ENCODE results near the gene CACNA1E.

CACNA1E gene

GRCh38 chr1:181587870-181588438 is 104.6 kb downstream of the CACNA1E start:
- Mint-ChIP-seq H3K27me3 (peaks cover 0 to 8% of the 10 kb centered on the region in 2 donors), H3K36me3 (ENCODE audit: insufficient read depth) (no peaks in the 10 kb centered on the region), H3K9me3 (no peaks in the 10 kb centered on the region), H3K4me3 (no peak overlapping the region), H3K27ac (no peak overlapping the region), H3K4me1 (ENCODE audit: low read depth in 2 of 2) (no peaks in the 10 kb centered on the region)
- ATAC-seq (replicated peaks) (no peak), DNase-seq (no peak)

DNA sequence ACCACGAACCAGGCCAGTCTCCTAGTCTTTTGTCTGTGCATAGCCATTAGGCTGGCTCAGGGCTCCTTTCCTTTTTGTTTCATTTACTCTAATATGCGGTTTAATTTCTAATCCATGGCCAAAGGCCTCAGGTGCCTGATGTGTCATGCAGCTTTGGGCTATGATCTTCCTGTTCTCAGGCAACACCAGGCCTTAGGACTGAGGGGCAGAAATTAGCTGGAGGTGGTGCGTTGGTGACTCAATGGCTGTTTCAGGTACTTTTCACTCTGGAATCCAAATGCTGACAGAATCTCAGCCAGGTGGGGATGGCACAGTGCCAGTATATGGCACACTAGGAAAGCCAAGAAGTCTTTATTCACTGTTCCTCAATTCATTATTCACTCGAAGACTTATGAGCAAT is 105.3 kb downstream of the CACNA1E start:
- ATAC-seq (replicated peaks) (no peak), DNase-seq (no peak)
- Mint-ChIP-seq H3K9me3 (no peaks in the 10 kb centered on the region), H3K4me3 (no peak overlapping the region), H3K27me3 (peaks cover 0 to 8% of the 10 kb centered on the region in 2 donors), H3K27ac (no peak overlapping the region), H3K4me1 (ENCODE audit: low read depth in 2 of 2) (no peaks in the 10 kb centered on the region), H3K36me3 (ENCODE audit: insufficient read depth) (no peaks in the 10 kb centered on the region)

DNA sequence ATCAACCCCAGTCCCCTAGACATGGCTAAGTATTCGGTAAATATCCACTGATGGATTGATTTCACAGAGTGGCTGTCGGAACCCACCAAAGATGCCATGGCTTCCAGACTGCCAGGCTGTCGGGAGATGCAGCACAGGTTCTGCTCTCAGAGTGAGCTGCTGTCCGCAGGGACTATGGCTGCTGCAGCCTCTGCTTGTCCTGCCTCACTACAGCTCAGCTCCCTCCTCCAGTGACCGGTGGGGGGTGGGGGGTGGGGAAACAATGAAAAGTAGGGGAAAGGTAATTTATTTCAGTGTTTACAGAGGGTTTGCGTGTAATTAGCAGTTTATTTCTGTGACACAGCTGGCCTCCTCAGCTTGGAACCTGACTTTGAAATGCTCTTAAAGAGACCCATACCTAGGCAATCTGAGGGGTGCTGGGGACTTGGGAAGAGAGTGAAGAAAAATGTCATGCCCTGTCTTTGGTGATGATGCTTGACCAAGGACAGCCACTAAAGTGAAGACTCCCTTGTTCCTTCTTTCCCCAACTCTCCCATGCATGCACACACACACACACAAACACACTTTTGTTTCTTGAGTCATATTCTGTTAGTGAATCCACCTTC is 109.0 kb downstream of the CACNA1E start:
- Mint-ChIP-seq H3K27me3 (peaks cover 5 to 16% of the 10 kb centered on the region in 2 donors), H3K4me1 (ENCODE audit: low read depth in 2 of 2) (no peaks in the 10 kb centered on the region), H3K9me3 (no peaks in the 10 kb centered on the region), H3K36me3 (ENCODE audit: insufficient read depth) (no peaks in the 10 kb centered on the region), H3K27ac (no peak overlapping the region), H3K4me3 (no peak overlapping the region)
- DNase-seq (no peak), ATAC-seq (replicated peaks) (no peak)

DNA sequence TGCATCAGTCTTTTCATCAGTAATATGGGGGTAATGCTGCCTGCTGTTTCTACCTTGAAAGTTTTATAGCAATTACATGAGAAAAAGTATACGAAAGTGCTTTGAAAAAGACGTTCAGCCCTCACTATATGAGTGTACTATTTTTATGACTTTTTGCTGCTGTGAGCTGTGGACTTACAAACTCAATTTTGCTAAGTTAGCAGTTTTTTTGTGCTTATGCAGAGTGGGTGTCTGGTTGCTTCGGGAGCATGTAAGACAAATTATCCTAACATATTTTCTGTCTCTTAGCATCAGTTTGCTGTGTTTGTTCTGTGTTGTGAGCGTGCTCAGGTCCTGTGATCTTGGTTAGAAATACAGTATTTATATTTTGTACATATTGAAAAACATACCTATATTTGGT is 109.7 kb downstream of the CACNA1E start:
- DNase-seq: no peak
- Mint-ChIP-seq H3K4me3 (no peak overlapping the region), H3K27ac (no peak overlapping the region), H3K4me1 (ENCODE audit: low read depth in 2 of 2) (no peaks in the 10 kb centered on the region), H3K36me3 (ENCODE audit: insufficient read depth) (no peaks in the 10 kb centered on the region), H3K27me3 (peaks cover 5 to 16% of the 10 kb centered on the region in 2 donors), H3K9me3 (peaks cover 0 to 2% of the 10 kb centered on the region in 2 donors)
- no peak for ATAC-seq (replicated peaks)

DNA sequence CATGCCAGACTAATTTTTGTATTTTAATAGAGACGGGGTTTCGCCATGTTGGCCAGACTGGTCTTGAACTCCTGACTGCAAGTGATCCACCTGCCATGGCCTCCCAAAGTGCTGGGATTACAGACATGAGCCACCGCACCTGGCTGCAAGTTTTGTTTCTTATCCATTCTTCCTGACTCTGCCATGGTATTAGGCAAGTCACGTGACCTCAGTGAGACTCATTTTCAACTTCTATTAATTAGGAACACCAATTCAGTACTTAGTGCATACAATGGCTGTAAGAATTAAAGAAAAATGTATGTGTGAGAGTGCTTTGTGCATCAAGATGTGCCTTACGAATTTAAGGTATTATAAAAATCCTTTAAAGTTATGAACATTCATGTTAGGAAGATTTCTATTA is 111.2 kb downstream of the CACNA1E start:
- DNase-seq: no peak
- H3K27me3 Mint-ChIP-seq: peaks cover 5 to 16% of the 10 kb centered on the region in 2 donors
- H3K4me1 Mint-ChIP-seq (ENCODE audit: low read depth in 2 of 2): no peaks in the 10 kb centered on the region
- peaks cover 0 to 6% of the 10 kb centered on the region in 2 donors for H3K9me3 Mint-ChIP-seq
- no peak overlapping the region for H3K27ac Mint-ChIP-seq
- no peak overlapping the region for H3K4me3 Mint-ChIP-seq
- H3K36me3 Mint-ChIP-seq (ENCODE audit: insufficient read depth): no peaks in the 10 kb centered on the region
- no peak for ATAC-seq (replicated peaks)

DNA sequence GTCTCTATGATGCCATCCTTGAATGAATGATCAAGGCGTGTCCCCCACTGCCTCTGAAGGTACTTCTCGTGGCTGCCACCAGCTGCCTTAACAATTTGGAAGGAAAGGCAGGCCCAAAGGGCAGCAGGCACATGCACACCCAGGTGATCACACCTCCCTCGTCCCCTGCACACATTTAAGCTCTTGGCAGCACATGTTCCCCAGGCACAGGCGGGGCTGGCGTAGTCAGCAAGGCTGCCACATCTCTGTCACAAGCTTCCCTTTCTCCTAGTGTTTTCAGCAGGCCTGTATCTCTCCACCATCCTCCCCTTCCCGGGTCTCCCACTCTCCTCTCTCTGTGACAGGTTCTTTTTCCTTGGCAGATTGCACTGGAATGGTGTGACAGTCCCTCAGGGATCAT is 111.9 kb downstream of the CACNA1E start:
- Mint-ChIP-seq H3K27me3 (peaks cover 10 to 23% of the 10 kb centered on the region in 2 donors), H3K4me3 (no peak overlapping the region), H3K9me3 (peaks cover under 1 to 13% of the 10 kb centered on the region in 2 donors), H3K27ac (no peak overlapping the region), H3K4me1 (ENCODE audit: low read depth in 2 of 2) (no peaks in the 10 kb centered on the region), H3K36me3 (ENCODE audit: insufficient read depth) (no peaks in the 10 kb centered on the region)
- DNase-seq: no peak
- no peak for ATAC-seq (replicated peaks)

- H3K27me3 Mint-ChIP-seq: peaks cover 13 to 32% of the 10 kb centered on the region in 2 donors
- no peak overlapping the region for H3K27ac Mint-ChIP-seq
- H3K4me3 Mint-ChIP-seq: no peak overlapping the region
- DNase-seq (no peak), ATAC-seq (replicated peaks) (no peak)
- peaks cover 5 to 22% of the 10 kb centered on the region in 2 donors for H3K9me3 Mint-ChIP-seq
- no peaks in the 10 kb centered on the region for H3K4me1 Mint-ChIP-seq (ENCODE audit: low read depth in 2 of 2)
- H3K36me3 Mint-ChIP-seq (ENCODE audit: insufficient read depth): no peaks in the 10 kb centered on the region
Observed at GRCh38 chr1:181601186-181601950, 118.1 kb downstream of the CACNA1E start.

DNA sequence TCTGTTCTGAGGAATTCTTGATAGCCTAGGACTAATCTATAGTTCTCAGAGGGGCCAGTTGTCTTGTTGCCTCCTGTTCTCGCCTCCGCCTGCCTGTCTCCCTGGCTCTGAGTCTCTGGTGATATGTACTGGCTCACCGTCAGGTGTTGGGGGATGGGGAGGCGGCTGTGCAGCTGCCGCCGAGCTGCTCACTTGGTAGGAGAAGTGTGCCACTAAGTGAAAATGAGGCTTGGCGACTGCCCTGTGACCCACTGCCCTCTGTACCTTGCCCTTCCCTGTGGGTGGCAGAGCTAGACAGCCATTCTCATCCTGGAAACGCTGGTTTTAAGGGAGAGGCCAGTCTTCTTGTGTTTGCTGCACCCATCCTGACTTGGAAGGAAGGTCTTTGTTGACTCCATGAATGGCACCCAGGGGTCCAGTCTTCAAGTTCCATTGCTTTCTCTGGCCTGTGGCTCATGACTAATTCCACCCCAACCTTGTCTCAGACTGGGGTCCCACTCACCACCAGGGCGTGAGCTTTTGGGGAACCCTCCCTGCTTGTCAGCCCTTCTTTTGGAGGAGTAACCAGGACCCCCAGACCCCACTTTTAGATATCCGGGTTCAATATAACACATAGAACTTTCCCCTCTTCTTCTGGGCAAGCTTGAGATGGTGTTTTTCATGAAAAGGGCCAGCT is 120.6 kb downstream of the CACNA1E start:
- Mint-ChIP-seq H3K27ac (no peak overlapping the region), H3K36me3 (ENCODE audit: insufficient read depth) (no peaks in the 10 kb centered on the region)

DNA sequence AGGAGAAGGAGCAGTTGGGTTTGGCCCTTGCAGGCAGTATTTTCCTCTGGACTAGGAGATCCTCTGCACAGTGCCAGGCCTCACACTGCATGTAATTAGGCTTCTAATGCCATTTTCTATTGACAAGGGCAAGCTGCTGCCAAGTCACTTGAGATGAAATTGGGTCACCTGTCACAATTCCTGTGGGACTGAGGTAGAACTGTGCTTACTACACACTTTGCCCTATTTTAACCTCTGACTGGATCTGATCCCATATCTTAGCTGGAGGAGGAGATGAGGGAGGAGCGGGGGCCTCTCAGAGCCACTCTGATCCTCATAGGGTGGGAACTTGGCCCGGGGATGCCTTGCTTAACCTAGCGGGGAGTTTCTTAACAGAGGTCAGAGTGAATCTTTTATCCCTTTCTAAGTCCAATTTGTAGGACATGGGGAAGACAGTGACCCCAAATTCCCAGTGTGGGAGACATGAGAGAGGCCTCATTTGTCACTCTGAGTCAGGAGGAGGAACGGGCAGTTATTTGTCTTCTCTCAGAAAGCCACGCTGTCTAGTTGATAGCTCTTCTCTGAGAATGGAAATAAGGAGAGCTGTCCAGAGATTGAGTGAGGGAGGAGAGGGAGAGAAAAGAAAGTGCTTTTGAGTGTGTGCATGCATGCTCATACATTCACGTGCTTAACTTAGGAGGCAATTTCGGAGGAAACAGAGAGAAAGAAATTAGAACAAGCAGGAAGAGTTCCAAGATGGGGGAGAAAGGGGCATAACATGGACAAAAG is 121.3 kb downstream of the CACNA1E start:
- Mint-ChIP-seq H3K27ac (no peak overlapping the region), H3K36me3 (ENCODE audit: insufficient read depth) (no peaks in the 10 kb centered on the region), H3K27me3 (peaks cover 26 to 44% of the 10 kb centered on the region in 2 donors), H3K4me3 (no peak overlapping the region), H3K9me3 (peaks cover 7 to 15% of the 10 kb centered on the region in 2 donors), H3K4me1 (ENCODE audit: low read depth in 2 of 2) (no peaks in the 10 kb centered on the region)
- ATAC-seq (replicated peaks) (no peak), DNase-seq (no peak)

More for the DNA sequence above, 120.6 kb downstream of the CACNA1E start:
- H3K4me3 Mint-ChIP-seq: no peak overlapping the region
- peaks cover 27 to 44% of the 10 kb centered on the region in 2 donors for H3K27me3 Mint-ChIP-seq
- H3K4me1 Mint-ChIP-seq (ENCODE audit: low read depth in 2 of 2): no peaks in the 10 kb centered on the region
- ATAC-seq (replicated peaks) (no peak), DNase-seq (no peak)
- H3K9me3 Mint-ChIP-seq: peaks cover 7 to 17% of the 10 kb centered on the region in 2 donors

DNA sequence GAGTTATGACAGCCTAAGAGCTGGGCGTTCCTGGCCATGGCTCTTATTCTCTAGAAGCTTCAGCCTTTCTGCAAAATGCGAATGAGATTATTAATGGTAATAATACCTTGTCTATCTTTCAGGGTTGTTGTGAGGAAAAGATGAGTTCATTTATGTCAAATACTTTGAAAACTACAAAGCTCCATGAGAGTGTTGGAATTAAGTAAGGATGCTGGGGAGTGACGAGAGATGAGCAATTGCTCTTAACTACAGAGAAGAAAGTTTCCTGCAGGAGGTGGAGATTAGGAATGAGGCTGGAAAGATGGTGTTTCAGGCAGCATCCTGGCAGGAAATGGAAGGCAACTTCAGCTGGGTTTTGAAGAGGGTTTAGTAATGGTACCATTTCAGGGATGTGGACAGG is 124.2 kb downstream of the CACNA1E start:
- no peaks in the 10 kb centered on the region for H3K4me1 Mint-ChIP-seq (ENCODE audit: low read depth in 2 of 2)
- DNase-seq: no peak
- H3K9me3 Mint-ChIP-seq: peaks cover 0 to 2% of the 10 kb centered on the region in 2 donors
- H3K27me3 Mint-ChIP-seq: peaks cover 14 to 26% of the 10 kb centered on the region in 2 donors
- no peak for ATAC-seq (replicated peaks)
- no peaks in the 10 kb centered on the region for H3K36me3 Mint-ChIP-seq (ENCODE audit: insufficient read depth)
- H3K4me3 Mint-ChIP-seq: no peak overlapping the region
- H3K27ac Mint-ChIP-seq: no peak overlapping the region

DNA sequence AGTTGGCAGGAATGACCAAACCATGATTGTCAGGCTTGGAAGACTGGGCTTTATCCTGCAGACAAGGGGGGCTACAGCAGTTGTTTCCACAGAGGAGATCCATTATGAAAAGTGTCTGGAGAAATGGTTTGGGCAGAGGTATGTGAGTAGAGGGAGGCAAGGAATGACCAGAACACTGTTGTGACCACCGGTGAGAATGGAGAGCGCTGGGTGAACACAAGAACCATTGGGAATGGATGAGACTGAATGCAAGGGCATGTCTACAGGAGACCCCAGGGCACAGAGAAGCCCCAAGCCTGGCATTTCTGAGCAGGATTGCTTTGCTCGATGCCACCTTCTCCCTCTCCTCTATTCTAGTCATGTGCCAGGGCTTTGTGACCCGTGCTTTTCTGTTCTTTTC is 125.1 kb downstream of the CACNA1E start:
- no peak overlapping the region for H3K4me3 Mint-ChIP-seq
- no peaks in the 10 kb centered on the region for H3K4me1 Mint-ChIP-seq (ENCODE audit: low read depth in 2 of 2)
- peaks cover 14 to 26% of the 10 kb centered on the region in 2 donors for H3K27me3 Mint-ChIP-seq
- DNase-seq (no peak), ATAC-seq (replicated peaks) (no peak)
- no peaks in the 10 kb centered on the region for H3K36me3 Mint-ChIP-seq (ENCODE audit: insufficient read depth)
- no peak overlapping the region for H3K27ac Mint-ChIP-seq
- H3K9me3 Mint-ChIP-seq: peaks cover 0 to 2% of the 10 kb centered on the region in 2 donors

GRCh38 chr1:181608948-181609347 is 125.6 kb downstream of the CACNA1E start:
- Mint-ChIP-seq H3K27ac (no peak overlapping the region), H3K36me3 (ENCODE audit: insufficient read depth) (no peaks in the 10 kb centered on the region), H3K4me1 (ENCODE audit: low read depth in 2 of 2) (no peaks in the 10 kb centered on the region), H3K9me3 (peaks cover 0 to 2% of the 10 kb centered on the region in 2 donors), H3K4me3 (no peak overlapping the region), H3K27me3 (peaks cover 14 to 26% of the 10 kb centered on the region in 2 donors)
- no peak for ATAC-seq (replicated peaks)
- no peak for DNase-seq

- H3K36me3 Mint-ChIP-seq (ENCODE audit: insufficient read depth): no peaks in the 10 kb centered on the region
- H3K4me3 Mint-ChIP-seq: no peak overlapping the region
- no peaks in the 10 kb centered on the region for H3K9me3 Mint-ChIP-seq
- ATAC-seq (replicated peaks) (no peak), DNase-seq (no peak)
- peaks cover 6 to 13% of the 10 kb centered on the region in 2 donors for H3K27me3 Mint-ChIP-seq
- no peaks in the 10 kb centered on the region for H3K4me1 Mint-ChIP-seq (ENCODE audit: low read depth in 2 of 2)
- no peak overlapping the region for H3K27ac Mint-ChIP-seq
Observed at GRCh38 chr1:181612100-181612499, 128.8 kb downstream of the CACNA1E start.

All from effector memory CD8-positive, alpha-beta T cell (primary cell).